PFSK-1 (cell line): ENCODE data around the gene MEFV.

Experiments used
- FOXP2 ChIP-seq: optimal IDR thresholded peaks from 2 replicates; pipeline ENCODE3; 2011; ENCODE audit warnings: borderline replicate concordance, control low read depth, inconsistent platforms; ENCODE audit not compliant: insufficient read depth; ENCODE audit errors: extremely low read length, extremely low read depth
- POLR2AphosphoS5 ChIP-seq: IDR thresholded peaks from 2 replicates; pipeline ENCODE4 v1.6.1; 2012; ENCODE audit warnings: low read depth, mild to moderate bottlenecking, control low read depth, low read length, moderate library complexity
- SIN3A ChIP-seq: IDR thresholded peaks from 2 replicates; pipeline ENCODE4 v1.6.1; 2012; ENCODE audit warnings: mild to moderate bottlenecking, low read length, moderate library complexity, borderline replicate concordance; ENCODE audit not compliant: insufficient read depth
- TAF1 ChIP-seq: IDR thresholded peaks from 2 replicates; pipeline ENCODE4 v1.6.1; 2012; ENCODE audit warnings: low read length, control low read depth, borderline replicate concordance; ENCODE audit not compliant: insufficient read depth
- TF ChIP-seq, protein P1 (sequence below), 2 experiments: IDR thresholded peaks; 2 replicates each; pipeline versions ENCODE4 v1.6.1 to v1.8.0; 2011 to 2012; ENCODE audit warnings: low read depth in 2 of 2, low read length in 2 of 2, control low read depth in 1 of 2, inconsistent platforms in 1 of 2, mild to moderate bottlenecking in 1 of 2, moderate library complexity in 1 of 2; ENCODE audit not compliant: insufficient read depth in 1 of 2

MEFV gene

DNA sequence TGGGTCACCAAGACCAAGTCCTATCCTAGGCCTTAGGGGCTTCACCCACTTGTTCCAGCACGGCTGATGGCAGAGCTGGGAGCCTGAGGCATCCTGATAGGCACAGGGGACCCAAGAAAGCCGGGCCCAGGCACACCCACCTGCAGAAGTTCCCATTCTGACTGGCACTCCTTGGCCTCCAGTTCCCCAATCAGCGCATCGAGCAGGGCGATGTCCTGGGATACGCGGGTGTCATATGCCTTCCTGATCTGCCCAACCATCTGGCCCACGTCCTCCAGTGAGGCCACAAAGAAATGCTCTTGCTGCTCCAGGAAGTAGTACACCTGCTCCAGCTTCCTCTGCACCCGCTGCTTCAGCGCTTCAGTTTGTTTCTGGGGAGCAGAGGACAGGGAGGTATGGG, 9.6 kb downstream of the MEFV start:
- TF ChIP-seq POLR2AphosphoS5 (no peak), FOXP2 (no peak), SIN3A (no peak), TAF1 (no peak)
- TF ChIP-seq, protein P1, sequence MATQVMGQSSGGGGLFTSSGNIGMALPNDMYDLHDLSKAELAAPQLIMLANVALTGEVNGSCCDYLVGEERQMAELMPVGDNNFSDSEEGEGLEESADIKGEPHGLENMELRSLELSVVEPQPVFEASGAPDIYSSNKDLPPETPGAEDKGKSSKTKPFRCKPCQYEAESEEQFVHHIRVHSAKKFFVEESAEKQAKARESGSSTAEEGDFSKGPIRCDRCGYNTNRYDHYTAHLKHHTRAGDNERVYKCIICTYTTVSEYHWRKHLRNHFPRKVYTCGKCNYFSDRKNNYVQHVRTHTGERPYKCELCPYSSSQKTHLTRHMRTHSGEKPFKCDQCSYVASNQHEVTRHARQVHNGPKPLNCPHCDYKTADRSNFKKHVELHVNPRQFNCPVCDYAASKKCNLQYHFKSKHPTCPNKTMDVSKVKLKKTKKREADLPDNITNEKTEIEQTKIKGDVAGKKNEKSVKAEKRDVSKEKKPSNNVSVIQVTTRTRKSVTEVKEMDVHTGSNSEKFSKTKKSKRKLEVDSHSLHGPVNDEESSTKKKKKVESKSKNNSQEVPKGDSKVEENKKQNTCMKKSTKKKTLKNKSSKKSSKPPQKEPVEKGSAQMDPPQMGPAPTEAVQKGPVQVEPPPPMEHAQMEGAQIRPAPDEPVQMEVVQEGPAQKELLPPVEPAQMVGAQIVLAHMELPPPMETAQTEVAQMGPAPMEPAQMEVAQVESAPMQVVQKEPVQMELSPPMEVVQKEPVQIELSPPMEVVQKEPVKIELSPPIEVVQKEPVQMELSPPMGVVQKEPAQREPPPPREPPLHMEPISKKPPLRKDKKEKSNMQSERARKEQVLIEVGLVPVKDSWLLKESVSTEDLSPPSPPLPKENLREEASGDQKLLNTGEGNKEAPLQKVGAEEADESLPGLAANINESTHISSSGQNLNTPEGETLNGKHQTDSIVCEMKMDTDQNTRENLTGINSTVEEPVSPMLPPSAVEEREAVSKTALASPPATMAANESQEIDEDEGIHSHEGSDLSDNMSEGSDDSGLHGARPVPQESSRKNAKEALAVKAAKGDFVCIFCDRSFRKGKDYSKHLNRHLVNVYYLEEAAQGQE (IDR thresholded peaks at IDR 0.05; ENCODE audit: insufficient read depth in 1 of 2, low read depth in 2 of 2, low read length in 2 of 2): no peak

DNA sequence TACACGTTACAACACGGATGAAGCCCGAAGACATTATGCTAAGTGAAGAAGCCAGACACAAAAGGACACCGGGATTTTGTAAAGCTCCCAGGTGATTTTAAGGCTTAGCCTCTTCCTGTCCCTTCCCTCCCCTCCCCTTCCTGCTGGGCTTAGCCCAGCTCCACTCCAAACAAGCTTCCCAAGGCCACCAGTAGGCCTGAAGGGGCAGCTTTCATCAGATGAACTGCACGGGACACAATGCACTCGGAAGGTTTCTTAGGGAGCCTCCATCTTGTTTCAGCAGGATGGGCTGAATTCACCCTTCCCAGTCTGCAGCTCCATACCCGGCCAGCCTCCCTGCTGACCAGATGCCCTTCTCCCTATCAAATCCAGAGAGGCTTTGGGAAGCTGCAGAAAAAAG, 10.4 kb downstream of the MEFV start:
- TF ChIP-seq FOXP2: no peak
- TF ChIP-seq SIN3A: no peak
- no peak for TF ChIP-seq TAF1
- TF ChIP-seq POLR2AphosphoS5: no peak
- TF ChIP-seq, protein P1 (IDR thresholded peaks at IDR 0.05; ENCODE audit: insufficient read depth in 1 of 2, low read depth in 2 of 2, low read length in 2 of 2): no peak

DNA sequence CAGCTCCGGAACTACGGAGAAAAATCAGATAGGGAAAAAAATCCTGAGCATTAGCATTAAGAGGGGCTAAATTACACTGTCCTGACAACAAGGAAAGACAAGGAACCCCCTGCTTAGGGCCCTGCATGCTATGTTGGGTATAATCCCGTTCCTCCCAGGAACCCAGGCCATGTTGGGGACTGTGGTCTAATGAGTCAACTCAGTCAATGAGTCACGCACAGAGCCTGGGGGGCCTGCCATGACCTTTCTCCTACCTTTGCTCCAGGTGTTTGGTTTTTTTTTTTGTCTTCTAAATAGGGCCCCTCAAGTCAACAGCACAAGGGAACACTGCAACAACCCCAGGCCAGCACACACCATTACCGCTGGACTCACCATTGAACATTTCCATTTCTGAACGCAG, 12.6 kb downstream of the MEFV start:
- TF ChIP-seq, protein P1 (IDR thresholded peaks at IDR 0.05; ENCODE audit: insufficient read depth in 1 of 2, low read depth in 2 of 2, low read length in 2 of 2): no peak
- no peak for TF ChIP-seq TAF1
- TF ChIP-seq FOXP2: no peak
- TF ChIP-seq SIN3A: no peak
- TF ChIP-seq POLR2AphosphoS5: no peak

- no peak for TF ChIP-seq SIN3A
- TF ChIP-seq TAF1: no peak
- TF ChIP-seq POLR2AphosphoS5: no peak
- TF ChIP-seq, protein P1 (IDR thresholded peaks at IDR 0.05; ENCODE audit: insufficient read depth in 1 of 2, low read depth in 2 of 2, low read length in 2 of 2): no peak
- TF ChIP-seq FOXP2: no peak
These were observed 13.7 kb downstream of the MEFV start for GRCh38 chr16:3242709-3243108.

- no peak for TF ChIP-seq SIN3A
- TF ChIP-seq, protein P1 (IDR thresholded peaks at IDR 0.05; ENCODE audit: insufficient read depth in 1 of 2, low read depth in 2 of 2, low read length in 2 of 2): no peak
- no peak for TF ChIP-seq TAF1
- TF ChIP-seq FOXP2: no peak
- TF ChIP-seq POLR2AphosphoS5: no peak
These were observed 14.7 kb downstream of the MEFV start for GRCh38 chr16:3241761-3242160.
